Measurements from ENCODE around the gene CS. TPM values are rescaled to one million over a fixed set of nuclear protein-coding genes. Genes with fewer than 3 reads are reported as not detected.

CS gene
- total RNA-seq, 2 donors from 2014 or later = 134 to 167 TPM

DNA sequence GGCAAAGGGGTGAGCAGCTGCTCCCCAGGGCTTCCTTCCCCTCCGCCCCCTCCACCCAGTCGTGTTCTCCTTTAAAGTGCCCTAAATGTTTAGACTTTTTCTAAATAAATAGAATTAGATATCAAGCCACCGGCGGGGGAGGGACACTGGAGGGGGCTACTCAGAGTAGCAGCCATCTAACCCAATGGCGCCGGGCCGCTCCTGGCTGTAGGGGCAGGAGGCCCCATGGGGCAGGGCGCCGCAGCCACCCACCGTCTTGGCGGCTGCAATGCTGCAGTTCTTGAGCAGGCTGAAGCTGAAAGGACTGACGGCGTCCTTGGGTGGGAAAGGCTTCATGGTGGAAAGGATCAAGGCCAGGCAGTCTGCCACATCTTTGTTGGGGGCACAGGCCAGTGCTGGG is 57.1 kb downstream of the CS start:
- Histone ChIP-seq H3K9me3 (ENCODE audit: control insufficient read depth, low read length) (no peaks in the 10 kb centered on the region), H3K4me3 (ENCODE audit: low read length) (no peak overlapping the region), H3K27me3 (ENCODE audit: control insufficient read depth, insufficient read depth, low read length, poor library complexity, severe bottlenecking) (no peaks in the 10 kb centered on the region), H3K27ac (ENCODE audit: low read depth, low read length) (no peak overlapping the region), H3K36me3 (ENCODE audit: control insufficient read depth, insufficient read depth, low read length) (peaks cover 70% of the 10 kb centered on the region), H3K4me1 (ENCODE audit: control insufficient read depth, insufficient read depth, low read length) (no peaks in the 10 kb centered on the region), H3K9ac (ENCODE audit: extremely low read depth, low read length, poor library complexity, severe bottlenecking) (no peak overlapping the region)
- H3K4me1 Mint-ChIP-seq = no peaks in the 10 kb centered on the region
- H3K27me3 Mint-ChIP-seq (ENCODE audit: insufficient read depth) = no peaks in the 10 kb centered on the region
- H3K36me3 Mint-ChIP-seq (ENCODE audit: low read depth) = peaks cover 69% of the 10 kb centered on the region
- no peak for DNase-seq
- no peak for TF ChIP-seq CTCF (conservative IDR thresholded peaks at IDR 0.05)
- H3K4me3 Mint-ChIP-seq = no peak overlapping the region
- H3K9me3 Mint-ChIP-seq = no peaks in the 10 kb centered on the region
- no peak overlapping the region for H3K27ac Mint-ChIP-seq
- 96 to 97% methylated on average over 5 to 11 of the region's 13 CpGs for WGBS, 2 experiments (ENCODE audit: insufficient coverage in 1 of 2, insufficient read length in 1 of 2)

- Mint-ChIP-seq H3K36me3 (ENCODE audit: low read depth) (peaks cover 62% of the 10 kb centered on the region), H3K9me3 (no peaks in the 10 kb centered on the region), H3K27ac (no peak overlapping the region), H3K4me1 (no peaks in the 10 kb centered on the region), H3K27me3 (ENCODE audit: insufficient read depth) (no peaks in the 10 kb centered on the region), H3K4me3 (no peak overlapping the region)
- TF ChIP-seq CTCF (conservative IDR thresholded peaks at IDR 0.05) = no peak
- Histone ChIP-seq H3K9ac (ENCODE audit: extremely low read depth, low read length, poor library complexity, severe bottlenecking) (no peak overlapping the region), H3K36me3 (ENCODE audit: control insufficient read depth, insufficient read depth, low read length) (peaks cover 60% of the 10 kb centered on the region), H3K4me3 (ENCODE audit: low read length) (no peak overlapping the region), H3K27ac (ENCODE audit: low read depth, low read length) (no peak overlapping the region), H3K4me1 (ENCODE audit: control insufficient read depth, insufficient read depth, low read length) (no peaks in the 10 kb centered on the region), H3K27me3 (ENCODE audit: control insufficient read depth, insufficient read depth, low read length, poor library complexity, severe bottlenecking) (no peaks in the 10 kb centered on the region), H3K9me3 (ENCODE audit: control insufficient read depth, low read length) (no peaks in the 10 kb centered on the region)
- 88 to 98% methylated on average over 5 to 9 of the region's 9 CpGs for WGBS, 2 experiments (ENCODE audit: insufficient coverage in 1 of 2, insufficient read length in 1 of 2)
- DNase-seq = no peak
Measured at GRCh38 chr12:56241424-56242303, 58.5 kb downstream of the CS start.

- Mint-ChIP-seq H3K36me3 (ENCODE audit: low read depth) (peaks cover 34% of the 10 kb centered on the region), H3K27me3 (ENCODE audit: insufficient read depth) (peaks cover 8% of the 10 kb centered on the region), H3K4me3 (no peak overlapping the region), H3K9me3 (no peaks in the 10 kb centered on the region), H3K27ac (no peak overlapping the region), H3K4me1 (no peaks in the 10 kb centered on the region)
- DNase-seq = peak; percentile 65
- Histone ChIP-seq H3K9ac (ENCODE audit: extremely low read depth, low read length, poor library complexity, severe bottlenecking) (no peak overlapping the region), H3K4me1 (ENCODE audit: control insufficient read depth, insufficient read depth, low read length) (no peaks in the 10 kb centered on the region), H3K27me3 (ENCODE audit: control insufficient read depth, insufficient read depth, low read length, poor library complexity, severe bottlenecking) (no peaks in the 10 kb centered on the region), H3K27ac (ENCODE audit: low read depth, low read length) (no peak overlapping the region), H3K9me3 (ENCODE audit: control insufficient read depth, low read length) (no peaks in the 10 kb centered on the region), H3K4me3 (ENCODE audit: low read length) (no peak overlapping the region), H3K36me3 (ENCODE audit: control insufficient read depth, insufficient read depth, low read length) (peaks cover 25% of the 10 kb centered on the region)
- TF ChIP-seq CTCF (conservative IDR thresholded peaks at IDR 0.05) = no peak
- WGBS, 2 experiments (ENCODE audit: insufficient coverage in 1 of 2, insufficient read length in 1 of 2) = 88 to 94% methylated on average over 5 to 11 of the region's 11 CpGs
Measured at GRCh38 chr12:56237552-56237951, 62.6 kb downstream of the CS start.
